GM12865 (cell line): Measurements from ENCODE around the gene CNTNAP2.
"Not testable (repeated sequence)": the region's sequence is repeated elsewhere in the genome, so short reads cannot be mapped to it uniquely, and the experiment has no call there.

Experiments
- DNase-seq: peaks from one replicate; pipeline ENCODE4 v3.0.0; 2010; ENCODE audit warnings: low read depth
- H3K4me3 ChIP-seq: 2 replicates; pipeline ENCODE4 v1.5.1; 2011; ENCODE audit warnings: mild to moderate bottlenecking, low read depth, low read length, control low read depth
- TF ChIP-seq, protein P1 (sequence below): IDR thresholded peaks from 2 replicates; pipeline ENCODE4 v1.5.1; 2011; ENCODE audit warnings: low read length, control low read depth, low read depth, inconsistent platforms; ENCODE audit not compliant: insufficient read depth; ENCODE audit errors: missing control alignments

Gene CNTNAP2

DNA sequence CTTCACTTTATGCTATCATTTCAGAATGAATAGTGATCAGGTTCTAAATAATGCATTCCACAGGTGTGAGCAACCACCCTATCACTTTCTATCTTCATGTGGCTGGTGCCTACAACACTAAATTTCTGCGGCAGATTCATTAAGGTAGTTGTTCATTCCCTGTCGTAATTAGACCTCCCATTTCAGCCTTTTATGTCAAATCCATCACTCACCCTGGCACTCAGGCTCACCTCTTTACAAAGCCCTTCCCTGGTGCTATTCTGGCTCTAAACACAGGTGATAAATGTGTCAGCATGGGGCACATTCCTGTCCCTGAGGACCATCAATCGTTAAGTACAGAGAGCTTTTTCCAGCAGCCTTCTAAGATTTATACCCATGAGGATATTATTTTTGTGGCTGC is 2173.9 kb downstream of the CNTNAP2 start:
- no peak for DNase-seq
- no peak overlapping the region for H3K4me3 ChIP-seq
- TF ChIP-seq, protein P1, sequence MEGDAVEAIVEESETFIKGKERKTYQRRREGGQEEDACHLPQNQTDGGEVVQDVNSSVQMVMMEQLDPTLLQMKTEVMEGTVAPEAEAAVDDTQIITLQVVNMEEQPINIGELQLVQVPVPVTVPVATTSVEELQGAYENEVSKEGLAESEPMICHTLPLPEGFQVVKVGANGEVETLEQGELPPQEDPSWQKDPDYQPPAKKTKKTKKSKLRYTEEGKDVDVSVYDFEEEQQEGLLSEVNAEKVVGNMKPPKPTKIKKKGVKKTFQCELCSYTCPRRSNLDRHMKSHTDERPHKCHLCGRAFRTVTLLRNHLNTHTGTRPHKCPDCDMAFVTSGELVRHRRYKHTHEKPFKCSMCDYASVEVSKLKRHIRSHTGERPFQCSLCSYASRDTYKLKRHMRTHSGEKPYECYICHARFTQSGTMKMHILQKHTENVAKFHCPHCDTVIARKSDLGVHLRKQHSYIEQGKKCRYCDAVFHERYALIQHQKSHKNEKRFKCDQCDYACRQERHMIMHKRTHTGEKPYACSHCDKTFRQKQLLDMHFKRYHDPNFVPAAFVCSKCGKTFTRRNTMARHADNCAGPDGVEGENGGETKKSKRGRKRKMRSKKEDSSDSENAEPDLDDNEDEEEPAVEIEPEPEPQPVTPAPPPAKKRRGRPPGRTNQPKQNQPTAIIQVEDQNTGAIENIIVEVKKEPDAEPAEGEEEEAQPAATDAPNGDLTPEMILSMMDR: no peak

DNA sequence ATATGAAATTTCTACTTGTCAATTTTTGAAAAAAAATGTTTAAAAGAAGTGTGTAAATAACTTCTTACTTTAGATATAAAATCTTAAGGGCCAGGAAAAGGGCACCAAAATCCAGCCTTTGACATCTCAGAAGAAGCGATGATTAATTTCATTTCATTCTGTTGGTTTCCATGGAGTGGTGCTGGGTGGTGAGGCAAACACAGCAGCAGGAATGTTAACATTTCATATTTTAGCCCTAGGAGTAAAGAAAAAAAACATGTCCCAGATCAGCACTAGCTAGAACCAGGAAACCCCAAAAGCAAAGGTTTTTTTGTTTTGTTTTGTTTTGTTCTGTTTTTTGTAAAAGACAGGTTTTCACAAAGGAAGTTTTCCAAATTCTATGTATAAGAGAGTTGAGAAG is 2175.2 kb downstream of the CNTNAP2 start:
- DNase-seq: no peak
- no peak overlapping the region for H3K4me3 ChIP-seq
- TF ChIP-seq, protein P1: no peak

DNA sequence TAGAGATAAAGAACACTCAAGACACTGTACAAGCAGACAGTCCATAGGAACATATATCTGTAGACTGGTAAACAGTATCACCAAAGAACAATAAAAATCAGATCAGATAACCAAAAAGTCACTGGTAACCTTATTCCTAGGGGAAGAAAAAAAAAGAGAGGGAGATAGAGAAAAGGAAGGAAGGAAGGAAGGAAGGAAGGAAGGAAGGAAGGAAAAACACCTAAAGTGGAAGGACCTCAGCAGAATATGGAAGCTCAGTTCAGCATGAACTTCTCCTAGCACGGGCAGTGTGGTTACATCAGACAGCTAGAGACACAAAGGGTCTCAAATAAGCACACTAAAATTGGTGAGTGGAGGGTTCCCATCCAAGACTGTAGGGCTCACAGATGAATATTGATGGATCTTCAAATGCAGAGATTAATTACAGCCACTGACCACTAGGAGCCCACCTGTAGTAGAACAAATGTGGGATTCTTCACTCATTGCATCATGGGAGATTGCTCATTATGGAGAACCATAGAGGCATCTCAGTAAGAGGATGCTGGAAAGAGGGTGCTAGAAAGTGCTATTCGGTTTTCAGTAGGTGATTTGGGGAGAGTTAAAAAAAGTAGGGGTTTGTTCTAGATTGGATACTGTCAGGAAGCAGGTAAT is 2180.5 kb downstream of the CNTNAP2 start:
- no peak overlapping the region for H3K4me3 ChIP-seq
- no peak for DNase-seq
- TF ChIP-seq, protein P1: no peak

DNA sequence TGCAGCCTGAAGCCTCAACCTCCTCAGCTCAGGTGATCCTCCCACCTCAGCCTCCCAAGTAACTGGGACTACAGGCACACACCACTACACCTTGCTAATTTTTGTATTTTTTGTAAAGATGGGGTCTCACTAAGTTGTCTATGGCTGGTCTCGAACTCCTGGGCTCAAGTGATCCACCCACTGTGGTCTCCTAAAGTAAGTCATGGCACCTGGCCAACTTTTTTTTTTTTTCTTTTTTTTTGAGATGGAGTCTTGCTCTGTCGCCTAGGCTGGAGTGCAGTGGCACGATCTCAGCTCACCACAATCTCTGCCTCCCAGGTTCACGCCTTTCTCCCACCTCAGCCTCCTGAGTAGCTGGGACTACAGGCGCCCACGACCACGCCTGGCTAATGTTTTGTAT is 2182.2 kb downstream of the CNTNAP2 start:
- not testable (repeated sequence) for H3K4me3 ChIP-seq, DNase-seq

DNA sequence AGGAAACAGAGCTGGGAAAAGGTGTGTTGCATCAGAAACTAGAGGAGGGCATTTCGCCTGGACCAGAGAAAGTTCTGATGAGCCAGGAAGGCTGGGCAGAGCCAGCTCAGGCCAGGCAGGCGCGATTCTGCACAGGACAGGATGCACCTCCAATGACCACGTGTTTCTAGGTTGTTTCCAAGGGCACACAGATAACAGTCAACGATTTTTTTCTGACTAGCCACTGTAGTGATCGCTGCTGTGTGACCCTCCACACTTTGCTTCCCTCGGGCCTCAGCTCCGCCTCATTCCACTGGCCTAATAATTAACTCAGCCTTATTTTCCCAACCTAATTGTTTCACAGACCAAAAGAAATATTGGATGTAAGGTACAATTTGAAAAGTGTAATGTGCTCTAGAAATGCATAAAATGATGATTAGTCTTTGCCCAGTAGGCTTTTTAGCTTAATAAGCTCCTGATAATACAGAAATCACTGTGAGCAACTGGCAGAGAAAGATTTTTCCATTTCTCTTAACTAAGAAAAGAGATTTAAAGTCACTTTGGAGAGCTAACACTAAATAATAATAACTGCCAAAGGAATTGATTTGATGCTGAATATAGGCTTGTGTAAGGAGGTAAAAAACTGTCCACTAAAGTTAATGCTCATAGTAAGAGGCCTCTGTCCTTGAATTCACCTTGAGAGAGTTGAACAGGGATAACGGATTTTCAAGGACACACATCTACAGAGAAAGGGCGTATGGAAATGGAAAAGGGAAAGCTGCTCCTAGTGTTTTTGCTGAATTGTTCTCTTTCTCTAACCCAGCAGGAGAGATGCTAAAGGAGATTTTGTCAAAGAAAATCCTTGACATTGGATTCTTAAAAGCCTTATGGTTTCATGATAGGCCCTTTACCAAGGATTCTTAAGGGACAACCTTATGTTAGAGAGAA is 2183.0 kb downstream of the CNTNAP2 start:
- TF ChIP-seq, protein P1: no peak
- H3K4me3 ChIP-seq: no peak overlapping the region
- DNase-seq: no peak

DNA sequence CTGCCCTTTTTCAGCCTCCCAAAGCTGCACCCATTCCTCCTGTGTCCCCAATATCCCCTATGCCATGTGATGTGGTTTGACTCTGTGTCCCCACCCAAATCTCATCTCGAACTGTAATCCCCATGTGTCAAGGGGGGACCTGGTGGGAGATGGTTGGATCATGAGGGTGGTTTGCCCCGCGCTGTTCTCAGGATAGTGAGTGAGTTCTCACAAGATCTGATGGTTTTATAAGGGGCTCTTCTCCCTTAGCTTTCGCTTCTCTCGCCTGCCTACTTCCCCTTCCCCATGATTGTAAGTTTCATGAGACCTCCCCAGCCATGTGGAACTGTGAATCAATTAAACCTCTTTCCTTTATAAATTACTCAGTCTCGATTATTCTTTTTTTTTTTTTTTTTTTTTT is 2185.8 kb downstream of the CNTNAP2 start:
- DNase-seq, H3K4me3 ChIP-seq: not testable (repeated sequence)

DNA sequence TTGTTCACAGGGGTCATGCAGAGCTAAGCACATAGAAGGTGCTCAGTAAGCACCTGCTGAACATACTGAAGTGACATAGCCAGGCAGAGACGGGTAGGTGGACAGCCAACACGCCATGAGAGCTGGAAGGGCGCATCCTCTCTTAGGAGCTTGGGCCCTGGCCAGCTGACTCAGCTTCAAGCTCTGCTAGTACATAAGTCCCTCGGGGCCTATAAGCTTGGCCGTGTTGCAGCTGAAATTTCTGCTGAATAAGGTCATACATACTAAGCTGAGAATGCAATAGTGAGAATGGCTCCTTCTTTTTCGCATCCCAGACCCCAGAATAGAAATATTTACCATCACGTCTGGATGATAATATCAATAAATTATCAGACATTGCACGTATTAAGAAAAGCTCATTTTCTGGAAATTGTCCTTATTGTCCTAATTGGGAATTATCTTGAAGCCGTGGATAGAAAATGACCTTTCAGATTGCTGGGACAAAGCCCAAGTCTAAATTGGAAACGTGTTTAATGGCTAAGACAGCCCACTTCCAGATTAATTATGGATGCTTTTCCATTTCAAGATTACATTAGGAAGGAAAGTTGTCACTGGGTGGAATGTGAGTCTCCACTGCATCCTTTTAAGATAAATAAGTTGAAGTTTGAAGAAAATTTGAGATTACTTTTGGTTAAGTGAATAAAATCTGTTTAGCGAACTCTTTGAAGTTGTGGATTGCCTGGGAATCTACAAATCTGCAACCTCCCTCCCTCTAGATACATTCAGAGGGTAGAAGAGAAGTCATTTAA is 2186.9 kb downstream of the CNTNAP2 start:
- TF ChIP-seq, protein P1: no peak
- DNase-seq: no peak
- no peak overlapping the region for H3K4me3 ChIP-seq
